Breast epithelium (tissue), 3 donors: Measurements from ENCODE around the gene MRPS12.

Experiments used
- POLR2AphosphoS5 ChIP-seq, 3 donors: sonication (generic); formaldehyde crosslinking; IDR thresholded peaks; one replicate each; pipeline ENCODE4 v1.6.1; 2017; ENCODE audit warnings: antibody characterized with exemption in 3 of 3
- TF ChIP-seq, protein P1 (sequence below), 3 donors: fragments of 450-650 bp; IDR thresholded peaks; one replicate each; pipeline ENCODE4 v1.5.1; 2016 to 2017; ENCODE audit warnings: antibody characterized with exemption in 3 of 3, mild to moderate bottlenecking in 3 of 3, moderate library complexity in 3 of 3

DNA sequence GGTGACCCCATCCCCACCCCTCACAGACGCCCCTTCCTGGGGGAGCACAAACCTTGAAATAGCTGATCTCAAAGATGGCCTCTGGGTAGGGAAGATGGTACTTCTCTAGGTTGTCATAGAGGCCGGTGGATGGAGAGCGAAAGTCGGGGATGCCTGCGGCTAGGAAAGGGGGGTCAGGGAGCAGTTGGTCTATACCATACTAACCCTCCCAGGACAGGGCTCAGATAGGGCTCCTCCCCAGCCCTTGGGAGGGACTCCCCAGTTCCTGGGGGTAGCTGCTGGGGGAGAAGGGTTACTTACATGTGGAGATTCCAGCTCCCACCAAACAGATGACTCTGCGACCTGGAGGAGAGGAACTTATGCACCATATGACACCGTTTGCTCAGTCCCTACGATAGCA, 40.9 kb upstream of the MRPS12 start:
- TF ChIP-seq, protein P1, sequence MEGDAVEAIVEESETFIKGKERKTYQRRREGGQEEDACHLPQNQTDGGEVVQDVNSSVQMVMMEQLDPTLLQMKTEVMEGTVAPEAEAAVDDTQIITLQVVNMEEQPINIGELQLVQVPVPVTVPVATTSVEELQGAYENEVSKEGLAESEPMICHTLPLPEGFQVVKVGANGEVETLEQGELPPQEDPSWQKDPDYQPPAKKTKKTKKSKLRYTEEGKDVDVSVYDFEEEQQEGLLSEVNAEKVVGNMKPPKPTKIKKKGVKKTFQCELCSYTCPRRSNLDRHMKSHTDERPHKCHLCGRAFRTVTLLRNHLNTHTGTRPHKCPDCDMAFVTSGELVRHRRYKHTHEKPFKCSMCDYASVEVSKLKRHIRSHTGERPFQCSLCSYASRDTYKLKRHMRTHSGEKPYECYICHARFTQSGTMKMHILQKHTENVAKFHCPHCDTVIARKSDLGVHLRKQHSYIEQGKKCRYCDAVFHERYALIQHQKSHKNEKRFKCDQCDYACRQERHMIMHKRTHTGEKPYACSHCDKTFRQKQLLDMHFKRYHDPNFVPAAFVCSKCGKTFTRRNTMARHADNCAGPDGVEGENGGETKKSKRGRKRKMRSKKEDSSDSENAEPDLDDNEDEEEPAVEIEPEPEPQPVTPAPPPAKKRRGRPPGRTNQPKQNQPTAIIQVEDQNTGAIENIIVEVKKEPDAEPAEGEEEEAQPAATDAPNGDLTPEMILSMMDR (IDR thresholded peaks at IDR 0.05), result no peak
- TF ChIP-seq POLR2AphosphoS5 (IDR thresholded peaks at IDR 0.05), result no peak
